HG02938 (cell line): Measurements from ENCODE around the gene AMIGO2.
"Not testable (repeated sequence)": the region's sequence is repeated elsewhere in the genome, so short reads cannot be mapped to it uniquely, and the experiment has no call there.

ENCODE experiments used
- ATAC-seq: cut with Tn5 transposase; IDR thresholded peaks from one replicate; pipeline ENCODE4 v1.9.1; 2021; ENCODE audit warnings: mild to moderate bottlenecking, moderate library complexity; ENCODE audit not compliant: unreplicated experiment

Gene AMIGO2

GRCh38 chr12:47075192-47076084, 4.3 kb downstream of the AMIGO2 start:
- ATAC-seq = no peak

- ATAC-seq = no peak
These were observed 5.0 kb downstream of the AMIGO2 start for GRCh38 chr12:47074757-47075156.

- no peak for ATAC-seq
These were observed 5.8 kb downstream of the AMIGO2 start for GRCh38 chr12:47073951-47074350.

DNA sequence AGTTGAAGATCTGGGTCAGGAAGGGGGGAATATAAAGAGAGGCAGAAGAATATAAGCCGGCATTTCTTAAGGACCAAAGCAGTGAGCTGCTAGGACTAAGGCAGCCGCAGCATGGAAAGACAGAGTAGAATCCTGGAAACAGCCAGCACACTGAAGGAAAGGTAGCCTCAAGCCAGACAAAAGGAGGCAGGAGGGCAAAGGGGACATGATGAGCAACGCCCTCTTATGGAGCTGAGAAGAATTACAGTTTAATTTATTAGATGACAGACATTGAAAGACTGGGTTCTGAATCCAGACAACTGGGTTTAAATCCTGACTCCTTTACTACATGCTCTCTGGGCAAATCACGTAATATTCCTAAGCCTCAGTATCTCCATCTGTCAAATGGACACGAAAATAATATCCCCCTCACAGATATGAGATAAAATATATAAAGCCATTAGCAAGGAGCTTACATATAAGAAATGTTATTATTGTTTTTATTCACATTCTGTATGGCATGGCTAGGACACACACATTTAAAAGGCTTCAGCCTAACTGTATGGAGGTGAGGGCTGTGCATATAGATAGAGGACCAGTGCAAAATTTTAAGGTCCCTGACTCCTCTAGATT, 8.4 kb downstream of the AMIGO2 start:
- no peak for ATAC-seq

GRCh38 chr12:47070310-47070709, 9.4 kb downstream of the AMIGO2 start:
- no peak for ATAC-seq

DNA sequence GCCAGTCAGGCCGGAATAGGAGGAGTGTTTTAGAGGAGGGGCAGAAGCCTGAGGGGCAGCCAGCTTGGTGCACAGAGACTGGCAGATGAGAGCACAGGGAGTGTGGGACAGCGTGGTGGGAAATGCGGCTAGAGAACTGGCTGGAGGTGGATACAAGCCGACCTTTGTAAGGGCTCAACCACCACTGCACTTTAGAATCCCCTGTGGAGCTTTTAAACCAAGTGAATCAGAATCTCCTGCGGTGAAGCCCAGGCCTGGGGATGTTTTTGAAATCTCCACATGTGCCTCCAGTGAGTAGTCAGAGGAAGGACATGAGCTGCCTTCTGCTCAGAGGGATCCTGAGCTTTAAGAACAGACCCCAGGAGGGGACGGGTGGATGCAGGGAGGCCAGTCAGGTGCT, 11.2 kb downstream of the AMIGO2 start:
- no peak for ATAC-seq

- ATAC-seq = no peak
These were observed 11.9 kb downstream of the AMIGO2 start for GRCh38 chr12:47067771-47068431.

DNA sequence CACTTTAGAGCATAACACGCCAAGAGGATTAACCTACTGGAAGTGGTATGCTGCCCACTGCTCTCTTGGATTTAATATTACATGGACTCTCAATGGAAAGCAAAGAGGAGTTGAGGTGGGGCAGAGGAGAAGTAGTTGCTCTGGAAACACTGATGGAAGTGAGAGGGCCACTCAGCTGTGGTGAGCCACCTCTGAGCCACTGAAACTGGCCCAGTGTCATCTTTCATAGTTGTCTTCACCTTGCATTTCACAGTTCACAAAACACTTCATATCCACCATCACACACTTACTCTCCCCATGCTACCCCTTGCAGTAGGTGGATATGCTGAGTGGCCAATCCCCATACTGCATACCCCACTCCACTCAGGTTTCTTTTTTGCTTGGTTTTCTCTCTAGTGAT, 12.6 kb downstream of the AMIGO2 start:
- ATAC-seq = no peak

GRCh38 chr12:47066278-47067025, 13.3 kb downstream of the AMIGO2 start:
- peak; percentile 59 for ATAC-seq

GRCh38 chr12:47065546-47065945, 14.2 kb downstream of the AMIGO2 start:
- ATAC-seq = no peak

DNA sequence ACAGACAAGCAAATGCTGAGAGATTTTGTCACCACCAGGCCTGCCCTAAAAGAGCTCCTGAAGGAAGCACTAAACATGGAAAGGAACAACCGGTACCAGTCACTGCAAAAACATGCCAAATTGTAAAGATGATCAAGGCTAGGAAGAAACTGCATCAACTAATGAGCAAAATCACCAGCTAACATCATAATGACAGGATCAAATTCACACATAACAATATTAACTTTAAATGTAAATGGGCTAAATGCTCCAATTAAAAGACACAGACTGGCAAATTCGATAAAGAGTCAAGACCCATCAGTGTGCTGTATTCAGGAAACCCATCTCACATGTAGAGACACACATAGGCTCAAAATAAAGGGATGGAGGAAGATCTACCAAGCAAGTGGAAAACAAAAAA, 21.1 kb downstream of the AMIGO2 start:
- ATAC-seq = not testable (repeated sequence)

DNA sequence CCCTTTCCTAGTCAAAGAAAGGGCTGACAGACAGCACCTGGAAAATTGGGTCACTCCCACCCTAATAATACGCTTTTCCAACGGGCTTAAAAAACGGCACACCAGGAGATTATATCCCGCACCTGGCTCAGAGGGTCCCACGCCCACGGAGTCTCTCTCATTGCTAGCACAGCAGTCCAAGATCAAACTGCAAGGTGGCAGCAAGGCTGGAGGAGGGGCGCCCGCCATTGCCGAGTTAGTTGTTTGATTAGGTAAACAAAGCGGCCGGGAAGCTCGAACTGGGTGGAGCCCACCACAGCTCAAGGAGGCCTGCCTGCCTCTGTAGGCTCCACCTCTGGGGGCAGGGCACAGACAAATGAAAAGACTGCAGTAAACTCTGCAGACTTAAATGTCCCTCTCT, 22.8 kb downstream of the AMIGO2 start:
- ATAC-seq = not testable (repeated sequence)

- not testable (repeated sequence) for ATAC-seq
These were observed 23.9 kb downstream of the AMIGO2 start for GRCh38 chr12:47055856-47056255.

DNA sequence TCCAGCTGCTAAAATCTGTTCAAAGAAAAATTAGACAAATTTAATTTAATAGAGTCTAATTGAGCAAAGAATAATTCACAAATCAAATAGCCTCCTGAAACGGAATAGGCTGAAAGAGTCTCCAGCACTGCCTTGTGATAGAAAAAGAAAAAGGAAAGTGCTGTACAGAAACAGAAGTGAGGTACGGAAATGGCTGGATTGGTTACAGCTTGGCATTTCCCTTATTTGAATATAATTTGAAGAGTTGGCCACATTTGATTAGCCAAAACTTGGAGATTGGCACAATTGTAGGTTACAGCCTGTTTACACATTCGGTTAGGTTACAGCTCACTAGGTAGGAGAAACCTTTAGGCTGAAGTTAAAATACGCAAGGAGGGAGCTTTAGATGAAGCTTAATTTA, 25.1 kb downstream of the AMIGO2 start:
- ATAC-seq = no peak

GRCh38 chr12:47053961-47054360, 25.8 kb downstream of the AMIGO2 start:
- ATAC-seq = no peak

DNA sequence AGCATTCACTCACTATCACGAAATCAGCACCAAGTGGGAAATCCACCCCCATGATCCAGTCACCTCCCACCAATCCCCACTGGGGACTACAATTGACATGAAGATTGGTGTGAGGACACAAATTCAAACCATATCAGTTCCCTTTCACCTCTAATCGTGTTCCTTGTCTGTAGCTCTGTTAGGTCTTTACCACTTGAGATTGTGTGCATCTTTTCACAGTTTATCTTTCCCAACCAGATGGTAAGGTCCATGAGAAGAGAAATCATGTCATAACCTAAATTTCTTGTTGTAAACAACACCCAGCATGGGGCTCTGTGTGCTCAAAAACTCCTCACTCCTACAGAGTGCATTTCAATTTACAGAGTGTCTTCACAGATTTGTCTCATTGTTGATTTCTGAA, 27.5 kb downstream of the AMIGO2 start:
- ATAC-seq = no peak

DNA sequence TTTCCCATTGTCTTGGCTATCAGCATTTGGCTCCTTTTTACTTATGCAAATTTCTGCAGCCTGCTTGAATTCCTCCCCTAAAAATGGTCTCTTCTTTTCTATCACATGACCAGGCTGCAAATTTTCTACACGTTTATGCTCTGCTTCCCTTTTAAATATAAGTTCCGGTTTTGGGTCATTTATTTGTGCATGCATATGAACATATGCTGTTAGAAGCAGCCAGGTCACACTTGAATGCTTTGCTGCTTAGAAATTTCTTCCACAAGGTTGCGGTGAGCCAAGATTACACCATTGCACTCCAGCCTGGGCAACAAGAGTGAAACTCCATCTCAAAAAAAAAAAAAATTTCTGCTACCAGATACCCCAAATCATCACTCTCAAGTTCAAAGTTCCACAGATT, 28.5 kb downstream of the AMIGO2 start:
- not testable (repeated sequence) for ATAC-seq

DNA sequence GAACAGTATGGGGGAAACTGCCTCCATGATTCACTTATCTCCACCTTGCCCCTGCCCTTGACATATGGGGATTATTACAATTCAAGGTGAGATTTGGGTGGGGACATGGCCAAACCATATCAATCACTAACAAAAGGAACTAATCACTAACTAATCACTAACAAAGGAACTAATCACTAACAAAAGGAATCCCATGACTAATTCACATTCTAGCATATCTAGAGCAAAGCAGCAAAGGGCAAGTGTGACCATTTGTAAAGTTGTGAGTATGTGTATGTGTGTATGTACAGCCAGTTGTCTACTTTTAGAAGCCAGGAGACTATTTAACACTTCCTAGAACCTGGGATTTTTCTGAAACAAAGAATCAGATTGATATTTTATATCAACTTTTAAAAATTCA, 31.2 kb downstream of the AMIGO2 start:
- ATAC-seq = no peak

DNA sequence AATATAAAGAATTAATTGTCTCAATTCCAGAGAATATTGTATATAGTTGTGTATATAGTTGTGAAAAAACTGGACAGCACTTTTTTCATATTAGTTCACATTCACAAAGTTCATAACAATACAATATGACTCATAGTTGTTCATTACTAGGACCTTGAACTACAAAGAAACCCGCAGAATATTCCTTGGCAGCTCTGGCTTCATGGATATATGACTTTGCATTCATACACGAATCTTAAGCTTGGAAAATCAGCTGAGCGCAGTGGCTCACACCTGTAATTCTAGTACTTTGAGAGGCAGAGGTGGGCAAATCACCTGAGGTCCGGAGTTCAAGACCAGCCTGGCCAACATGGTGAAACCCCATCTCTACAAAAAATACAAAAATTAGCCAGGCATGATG, 38.4 kb downstream of the AMIGO2 start:
- no peak for ATAC-seq

DNA sequence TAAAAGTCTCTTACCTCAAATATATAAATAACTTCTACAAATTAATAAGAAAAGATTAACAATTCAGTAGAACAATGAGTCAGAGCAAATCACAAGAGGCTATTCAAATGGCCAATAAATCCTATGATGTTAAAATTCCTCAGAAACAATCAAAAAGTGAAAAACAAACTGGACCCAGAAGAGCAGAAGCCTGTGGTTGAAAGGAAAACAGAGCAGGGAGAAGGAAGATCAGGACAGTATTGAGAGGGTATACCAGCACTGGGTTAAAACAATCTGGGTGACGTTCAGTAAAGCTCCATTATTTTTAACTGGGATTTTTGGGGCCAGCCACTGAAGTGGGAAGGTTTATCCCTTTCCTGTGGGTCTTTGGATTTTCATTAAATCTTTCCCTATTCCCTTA, 40.0 kb downstream of the AMIGO2 start:
- ATAC-seq = no peak

DNA sequence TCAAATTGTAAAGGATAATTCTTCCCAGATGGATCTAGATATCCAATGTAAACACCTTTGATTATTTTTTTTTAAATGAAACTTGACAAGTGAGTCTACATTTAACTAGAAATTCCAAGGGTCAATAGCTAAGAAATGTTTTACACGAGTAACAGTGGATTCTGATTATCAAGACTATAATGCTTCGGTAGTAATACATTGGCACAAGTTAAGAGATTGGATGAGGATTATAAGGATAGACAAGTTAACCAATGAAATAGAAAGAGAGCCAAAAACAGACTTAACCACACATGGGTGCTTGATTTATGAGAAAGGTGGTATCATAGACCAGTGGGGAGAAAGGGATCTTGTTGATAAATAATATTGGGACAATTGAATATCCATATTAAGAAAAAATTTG, 40.7 kb downstream of the AMIGO2 start:
- ATAC-seq = no peak
